ENCODE results near the gene BMX. TPM values are rescaled to one million over a fixed set of nuclear protein-coding genes. Genes with fewer than 3 reads are reported as not detected.

Gene BMX
- total and polyA plus RNA-seq, 2 donors (not counting 1 experiment from before 2014, with no cell fraction given), result not detected

DNA sequence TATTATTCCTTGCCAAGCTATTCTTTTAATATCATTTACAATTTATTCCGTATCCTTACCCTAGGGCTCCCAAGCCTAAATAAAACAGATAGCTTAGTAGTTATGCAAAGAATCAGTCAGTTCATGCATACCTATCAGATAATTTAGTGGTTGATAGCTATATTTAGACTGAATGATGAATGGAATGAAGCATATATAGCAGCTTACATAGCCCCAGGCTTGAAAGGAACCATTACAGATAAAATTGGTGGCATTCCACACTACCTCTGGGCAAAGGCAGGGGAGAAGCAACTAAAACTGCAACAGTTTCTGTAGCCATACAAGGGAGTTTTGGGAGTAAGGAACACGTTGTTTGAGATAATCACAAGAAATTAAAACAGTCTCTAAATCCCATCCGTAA lies 97.4 kb downstream of the BMX start:
- Histone ChIP-seq H4K20me1 (ENCODE audit: control insufficient read depth, insufficient read depth, low read length, poor library complexity, severe bottlenecking) (no peaks in the 10 kb centered on the region), H3K27ac (ENCODE audit: low read length in 2 of 2) (no peak overlapping the region), H3K9me3 (ENCODE audit: control extremely low read depth in 1 of 3, control insufficient read depth in 2 of 3, insufficient read depth in 1 of 3, low read length in 2 of 3) (no peaks in the 10 kb centered on the region), H3K79me2 (ENCODE audit: control insufficient read depth, insufficient read depth, low read length) (no peaks in the 10 kb centered on the region), H2AFZ (ENCODE audit: insufficient read depth, low read depth, low read length, poor library complexity, severe bottlenecking) (no peak overlapping the region), H3K4me2 (replicated peaks; ENCODE audit: low read depth, low read length, poor library complexity, severe bottlenecking) (no peak overlapping the region), H3K36me3 (replicated peaks in 1 of 2; ENCODE audit: control extremely low read depth in 1 of 2, control insufficient read depth in 1 of 2, extremely low read depth in 1 of 2, insufficient read depth in 2 of 2, low read length in 1 of 2) (no peaks in the 10 kb centered on the region), H3K9ac (ENCODE audit: low read length) (no peak overlapping the region), H3K4me1 (ENCODE audit: control insufficient read depth in 2 of 2, insufficient read depth in 2 of 2, low read length in 2 of 2) (no peaks in the 10 kb centered on the region), H3K27me3 (replicated peaks in 1 of 4; ENCODE audit: control extremely low read depth in 1 of 4, control insufficient read depth in 3 of 4, insufficient read depth in 4 of 4, low read length in 3 of 4) (peaks cover 0 to 5% (median 0%) of the 10 kb centered on the region in 4 experiments), H3K4me3 (ENCODE audit: control extremely low read depth in 1 of 5, extremely low read depth in 1 of 5, insufficient read depth in 1 of 5, low read depth in 2 of 5, low read length in 4 of 5) (no peak overlapping the region)
- DNase-seq (no peak), ATAC-seq (ENCODE audit: low read depth) (no peak)
- Mint-ChIP-seq H3K4me3 (no peak overlapping the region), H3K9me3 (ENCODE audit: insufficient read depth) (no peaks in the 10 kb centered on the region), H3K27me3 (peaks cover 5% of the 10 kb centered on the region), H3K4me1 (no peaks in the 10 kb centered on the region), H3K27ac (no peak overlapping the region)
- intact Hi-C loops (cut with micrococcal nuclease), result no loop called here
- WGBS (ENCODE audit: insufficient coverage), result no CpG with 5 or more reads among the region's 3 CpGs
- TF ChIP-seq, protein P1, sequence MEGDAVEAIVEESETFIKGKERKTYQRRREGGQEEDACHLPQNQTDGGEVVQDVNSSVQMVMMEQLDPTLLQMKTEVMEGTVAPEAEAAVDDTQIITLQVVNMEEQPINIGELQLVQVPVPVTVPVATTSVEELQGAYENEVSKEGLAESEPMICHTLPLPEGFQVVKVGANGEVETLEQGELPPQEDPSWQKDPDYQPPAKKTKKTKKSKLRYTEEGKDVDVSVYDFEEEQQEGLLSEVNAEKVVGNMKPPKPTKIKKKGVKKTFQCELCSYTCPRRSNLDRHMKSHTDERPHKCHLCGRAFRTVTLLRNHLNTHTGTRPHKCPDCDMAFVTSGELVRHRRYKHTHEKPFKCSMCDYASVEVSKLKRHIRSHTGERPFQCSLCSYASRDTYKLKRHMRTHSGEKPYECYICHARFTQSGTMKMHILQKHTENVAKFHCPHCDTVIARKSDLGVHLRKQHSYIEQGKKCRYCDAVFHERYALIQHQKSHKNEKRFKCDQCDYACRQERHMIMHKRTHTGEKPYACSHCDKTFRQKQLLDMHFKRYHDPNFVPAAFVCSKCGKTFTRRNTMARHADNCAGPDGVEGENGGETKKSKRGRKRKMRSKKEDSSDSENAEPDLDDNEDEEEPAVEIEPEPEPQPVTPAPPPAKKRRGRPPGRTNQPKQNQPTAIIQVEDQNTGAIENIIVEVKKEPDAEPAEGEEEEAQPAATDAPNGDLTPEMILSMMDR (IDR thresholded peaks at IDR 0.05), result no peak
- no peak for TF ChIP-seq EZH2 (IDR thresholded peaks at IDR 0.05; ENCODE audit: borderline replicate concordance, insufficient read depth, low read depth, low read length, poor library complexity, severe bottlenecking)
- POLR2A ChIA-PET, result no interaction called here
- CTCF ChIA-PET, result no interaction called here

DNA sequence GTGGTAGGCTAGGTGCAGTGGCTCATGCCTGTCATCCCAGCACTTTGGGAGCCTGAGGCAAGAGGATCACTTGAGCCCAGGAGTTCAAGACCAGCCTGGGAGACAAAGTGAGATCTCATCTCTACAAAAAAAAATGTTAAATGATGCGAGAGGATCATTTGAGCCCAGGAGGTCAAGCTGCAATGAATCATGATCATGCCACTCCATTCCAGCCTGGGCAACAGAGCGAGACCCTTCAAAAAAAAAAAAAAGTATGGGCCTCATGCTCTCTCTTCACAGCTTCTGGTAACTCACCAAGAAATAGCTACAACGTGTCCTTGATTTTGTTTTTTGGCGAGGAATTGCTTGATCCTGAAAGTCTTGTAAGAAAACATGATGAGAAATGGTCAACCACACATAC lies 98.9 kb downstream of the BMX start:
- no peaks in the 10 kb centered on the region for H3K9me3 ChIP-seq (ENCODE audit: control extremely low read depth in 1 of 3, control insufficient read depth in 2 of 3, insufficient read depth in 1 of 3, low read length in 2 of 3)
- CTCF ChIA-PET, result no interaction called here

More for the DNA sequence above, 98.9 kb downstream of the BMX start:
- no peak overlapping the region for H3K27ac ChIP-seq (ENCODE audit: low read length in 2 of 2)
- no peaks in the 10 kb centered on the region for H3K4me1 ChIP-seq (ENCODE audit: control insufficient read depth in 2 of 2, insufficient read depth in 2 of 2, low read length in 2 of 2)
- no peaks in the 10 kb centered on the region for H3K79me2 ChIP-seq (ENCODE audit: control insufficient read depth, insufficient read depth, low read length)
- no peak overlapping the region for H3K9ac ChIP-seq (ENCODE audit: low read length)
- peaks cover 0 to 5% (median 0%) of the 10 kb centered on the region in 4 experiments for H3K27me3 ChIP-seq (replicated peaks in 1 of 4; ENCODE audit: control extremely low read depth in 1 of 4, control insufficient read depth in 3 of 4, insufficient read depth in 4 of 4, low read length in 3 of 4)
- WGBS (ENCODE audit: insufficient coverage), result no CpG with 5 or more reads among the region's 4 CpGs
- Mint-ChIP-seq H3K27me3 (peaks cover 12% of the 10 kb centered on the region), H3K27ac (no peak overlapping the region), H3K4me1 (no peaks in the 10 kb centered on the region), H3K4me3 (no peak overlapping the region), H3K9me3 (ENCODE audit: insufficient read depth) (no peaks in the 10 kb centered on the region)
- no peak overlapping the region for H3K4me2 ChIP-seq (replicated peaks; ENCODE audit: low read depth, low read length, poor library complexity, severe bottlenecking)
- H2AFZ ChIP-seq (ENCODE audit: insufficient read depth, low read depth, low read length, poor library complexity, severe bottlenecking), result no peak overlapping the region
- no peak for TF ChIP-seq EZH2 (IDR thresholded peaks at IDR 0.05; ENCODE audit: borderline replicate concordance, insufficient read depth, low read depth, low read length, poor library complexity, severe bottlenecking)
- TF ChIP-seq, protein P1 (IDR thresholded peaks at IDR 0.05), result no peak
- POLR2A ChIA-PET, result no interaction called here
- ATAC-seq (ENCODE audit: low read depth) (no peak), DNase-seq (no peak)
- no peaks in the 10 kb centered on the region for H3K36me3 ChIP-seq (replicated peaks in 1 of 2; ENCODE audit: control extremely low read depth in 1 of 2, control insufficient read depth in 1 of 2, extremely low read depth in 1 of 2, insufficient read depth in 2 of 2, low read length in 1 of 2)
- H3K4me3 ChIP-seq (ENCODE audit: control extremely low read depth in 1 of 5, extremely low read depth in 1 of 5, insufficient read depth in 1 of 5, low read depth in 2 of 5, low read length in 4 of 5), result no peak overlapping the region
- no peaks in the 10 kb centered on the region for H4K20me1 ChIP-seq (ENCODE audit: control insufficient read depth, insufficient read depth, low read length, poor library complexity, severe bottlenecking)
- intact Hi-C loops (cut with micrococcal nuclease), result no loop called here

Measured in B cell (primary cell).